Measurements from ENCODE around the gene INPP5A.
"Not testable (repeated sequence)": the region's sequence is repeated elsewhere in the genome, so short reads cannot be mapped to it uniquely, and the experiment has no call there.

INPP5A gene

DNA sequence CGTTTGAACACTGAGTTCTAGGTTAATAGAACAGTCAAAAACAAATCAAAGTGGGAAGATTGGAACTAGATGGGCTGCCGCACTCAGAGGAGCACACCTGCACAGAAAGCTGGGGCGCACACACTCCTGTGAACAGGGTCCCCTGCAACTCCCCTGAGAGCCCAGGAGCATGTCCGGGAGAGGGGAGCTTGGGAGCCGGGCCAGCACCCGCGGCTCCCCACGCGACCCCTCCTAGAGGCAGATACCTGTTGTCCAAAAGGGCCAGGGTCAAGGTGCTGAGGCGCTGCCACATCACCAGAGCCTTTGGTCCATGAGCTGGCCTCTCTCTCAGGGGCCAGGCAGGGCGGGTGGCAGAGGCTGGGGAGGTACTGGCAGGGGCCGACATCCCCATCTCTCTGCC, 242.8 kb downstream of the INPP5A start:
- DNase-seq (ENCODE audit: low read depth, low spot score), result no peak

DNA sequence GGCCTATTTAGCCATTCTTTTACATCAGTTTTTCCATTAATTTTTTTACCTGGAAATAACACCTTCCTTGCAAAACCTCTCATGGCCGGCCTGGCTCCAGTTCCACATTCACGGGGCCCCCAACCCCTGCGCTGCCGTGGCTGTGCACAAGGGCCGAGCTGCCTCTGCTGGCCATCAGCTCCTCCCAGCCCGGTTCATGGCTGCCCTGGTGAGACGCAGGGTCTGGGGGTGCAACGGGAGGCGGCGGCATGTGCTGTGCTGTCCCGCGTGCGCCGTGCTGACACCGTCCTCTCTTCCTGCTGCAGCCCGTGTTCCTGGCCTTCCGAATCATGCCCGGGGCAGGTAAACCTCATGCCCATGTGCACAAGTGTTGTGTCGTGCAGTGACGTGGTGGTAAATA, 244.0 kb downstream of the INPP5A start:
- no peak for DNase-seq (ENCODE audit: low read depth, low spot score)

DNA sequence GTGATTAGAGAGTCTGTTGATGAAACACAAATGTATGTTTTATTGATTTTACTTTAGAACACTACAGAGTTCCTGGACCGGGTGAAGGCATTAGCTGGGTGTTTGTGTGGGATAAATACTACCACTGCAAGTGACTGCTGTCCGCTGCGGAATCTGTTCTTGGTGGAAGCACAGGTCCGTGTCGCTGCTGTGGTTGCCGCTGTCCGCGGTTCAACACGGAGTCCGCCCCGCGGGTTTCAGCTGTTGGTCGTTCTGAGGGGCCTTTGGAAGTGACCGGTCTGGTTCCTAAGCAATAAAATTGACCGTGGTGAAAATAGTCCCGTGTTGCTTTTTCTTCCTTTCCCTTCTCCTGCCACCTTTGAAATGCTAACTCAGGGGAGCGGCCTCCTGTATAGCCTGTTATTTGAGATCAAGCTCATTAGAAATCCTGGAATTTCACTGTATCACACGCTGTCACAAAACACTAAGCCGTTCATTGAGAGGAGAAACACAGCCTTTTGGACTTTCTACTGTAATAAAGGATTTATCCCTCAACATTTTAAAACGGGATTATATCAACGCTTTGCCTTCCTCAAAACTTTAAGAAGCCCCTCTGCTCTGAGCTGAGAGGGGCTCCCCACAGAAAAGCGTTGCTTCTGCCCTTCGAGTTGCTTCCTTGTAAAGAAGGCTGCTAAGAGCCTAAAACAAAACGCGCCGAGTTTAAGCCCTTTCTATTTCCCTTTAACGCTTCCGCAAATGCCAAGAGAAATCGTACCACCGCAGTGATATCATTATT, 245.8 kb downstream of the INPP5A start:
- DNase-seq (ENCODE audit: low read depth, low spot score), result peak; percentile 16

DNA sequence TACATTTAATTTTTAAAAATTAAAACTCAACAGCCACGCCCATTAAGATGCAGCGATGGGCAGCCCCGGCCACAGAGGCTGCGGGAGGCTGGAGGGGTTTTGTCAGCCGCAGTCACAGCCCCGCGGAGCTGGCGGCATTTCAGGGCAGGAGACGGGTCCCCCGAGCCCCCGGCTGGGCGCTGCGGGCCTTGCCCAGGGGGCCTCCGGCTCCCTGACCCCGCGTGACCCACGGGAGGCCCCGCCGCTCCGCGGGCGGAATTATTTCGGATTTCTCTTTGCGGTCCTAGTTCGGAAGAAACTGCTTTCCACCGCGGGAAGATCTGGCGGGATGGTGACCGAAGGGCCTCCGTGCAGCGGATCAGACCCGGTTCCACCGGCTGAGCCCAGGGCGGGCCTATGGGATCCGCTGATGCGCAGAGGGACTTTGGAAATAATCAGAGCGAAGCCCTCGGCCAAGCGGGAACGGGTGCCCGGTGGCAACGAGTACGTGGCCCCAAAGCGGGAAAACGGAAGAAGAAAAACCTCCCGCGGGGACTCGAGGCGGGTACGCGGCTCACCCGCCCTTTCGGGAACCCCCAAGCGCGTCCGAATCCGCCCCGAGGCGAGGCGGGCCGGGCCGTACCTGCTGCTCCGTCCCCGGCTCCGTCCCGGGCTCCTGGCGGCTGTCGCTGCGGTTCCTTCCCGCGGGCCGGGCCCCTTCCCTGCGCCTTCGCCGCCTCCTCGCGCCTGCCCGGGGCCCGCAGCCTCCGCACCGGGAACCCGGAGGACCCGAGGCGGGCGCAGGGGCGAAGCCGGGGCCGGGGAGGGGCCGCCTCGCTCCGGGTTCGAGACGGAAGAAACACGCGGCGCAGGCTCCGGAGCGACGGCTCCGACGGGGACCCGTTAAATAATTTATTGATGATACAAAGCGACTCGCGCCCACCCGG, 246.6 kb downstream of the INPP5A start:
- peak; percentile 34 for DNase-seq (ENCODE audit: low read depth, low spot score)

DNA sequence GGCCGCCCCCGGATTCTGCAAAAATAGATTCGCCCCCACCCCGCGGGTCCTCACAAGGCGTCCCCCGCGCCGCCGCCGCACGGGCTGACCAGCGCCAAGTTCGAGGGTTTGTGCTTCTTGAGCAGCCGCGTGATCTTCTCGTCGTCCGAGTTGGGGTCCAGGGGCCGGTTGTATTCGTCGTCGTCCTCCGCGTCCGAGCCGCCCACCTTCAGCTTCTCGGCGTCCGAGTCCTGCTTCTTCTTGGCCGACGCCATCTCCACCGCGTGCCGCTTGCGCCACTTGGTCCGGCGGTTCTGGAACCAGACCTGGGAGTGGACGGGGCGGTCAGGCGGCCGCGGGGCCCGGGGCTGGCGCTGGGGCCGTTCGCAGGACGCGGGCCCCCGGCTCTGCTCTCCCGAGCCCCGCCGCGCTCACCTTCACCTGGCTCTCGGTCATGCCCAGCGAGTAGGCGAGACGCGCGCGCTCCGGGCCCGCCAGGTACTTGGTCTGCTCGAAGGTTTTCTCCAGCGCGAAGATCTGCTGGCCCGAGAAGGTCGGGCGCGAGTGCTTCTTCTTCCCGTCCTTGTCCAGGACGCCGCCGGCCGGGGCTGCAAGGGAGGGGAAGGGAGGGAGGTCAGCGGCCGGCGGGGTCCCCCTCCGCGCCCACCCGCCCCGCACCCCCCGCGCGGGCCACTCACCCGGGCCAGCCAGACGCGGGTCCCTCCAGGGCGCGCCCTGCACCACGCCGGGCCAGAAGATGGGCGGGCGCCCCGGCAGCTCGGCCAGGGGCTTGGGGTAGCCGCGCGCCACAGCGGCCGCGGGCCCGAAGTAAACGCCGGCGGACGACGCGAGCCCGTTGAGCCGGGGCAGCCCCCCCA, 247.5 kb downstream of the INPP5A start:
- DNase-seq (ENCODE audit: low read depth, low spot score), result peak; percentile 37

DNA sequence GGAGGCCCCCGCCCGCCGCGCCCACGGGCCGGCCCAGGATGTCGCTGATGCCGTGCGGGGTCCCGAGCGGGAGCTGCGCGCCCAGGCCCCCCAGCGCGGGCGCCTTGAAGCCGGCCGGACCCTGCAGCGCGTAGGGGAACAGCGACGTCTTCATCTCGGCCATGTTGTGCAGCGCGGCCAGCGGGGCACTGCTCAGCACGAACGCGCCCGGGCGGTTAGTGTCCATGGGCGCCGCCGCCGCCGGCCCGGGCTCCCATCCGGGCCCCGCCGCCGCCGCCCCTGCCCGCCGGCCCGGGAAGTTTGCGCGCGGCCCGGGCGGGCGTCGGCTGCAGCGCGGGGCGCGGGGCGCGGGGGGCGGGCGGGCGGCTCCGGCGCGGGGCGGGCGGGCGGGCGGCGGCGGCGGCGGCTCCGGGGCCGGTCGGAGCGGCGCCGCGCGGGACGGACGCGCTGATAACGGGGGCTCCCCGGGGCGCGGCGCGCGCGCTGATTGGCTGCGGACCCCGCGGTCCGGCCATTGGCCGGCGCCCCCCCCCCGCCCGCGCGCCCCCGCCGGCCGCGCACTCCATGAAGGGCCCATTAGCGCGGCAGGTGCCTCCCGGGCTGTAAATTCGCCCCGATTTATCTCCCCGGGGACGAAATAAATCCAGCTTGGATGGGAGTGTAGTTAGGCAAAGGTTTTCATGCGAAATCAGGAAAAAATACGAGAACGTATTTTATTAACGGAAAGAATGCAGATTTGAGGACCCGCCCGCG, 248.3 kb downstream of the INPP5A start, which contains the start of gene NKX6-2:
NKX6-2 (minus strand) TSS at position 425 of the 753 bp plus-strand sequence; CDS start at position 226, 199 bp downstream.
- DNase-seq (ENCODE audit: low read depth, low spot score), result peak; percentile 56

DNA sequence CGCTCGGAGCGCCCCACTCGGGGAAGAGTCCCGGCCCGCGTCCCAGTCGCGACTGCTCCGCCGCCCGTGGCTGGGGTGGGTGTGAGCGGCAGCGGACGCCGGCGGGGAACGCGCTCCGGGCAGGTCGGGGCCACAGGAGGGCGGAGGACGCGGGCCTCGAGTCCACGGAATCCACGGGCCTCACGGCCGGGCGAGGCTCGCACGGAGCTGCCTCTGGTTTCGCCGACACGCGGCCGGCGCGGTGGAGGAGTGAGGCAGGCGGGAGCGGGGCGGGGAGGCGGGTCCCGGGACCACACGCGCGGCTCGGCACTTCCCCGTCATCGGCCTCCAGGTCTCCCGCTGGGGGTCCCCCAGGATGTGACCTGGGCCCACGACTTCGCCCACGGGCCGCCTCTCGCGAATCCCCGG, 248.9 kb downstream of the INPP5A start:
- DNase-seq (ENCODE audit: low read depth, low spot score), result no peak

DNA sequence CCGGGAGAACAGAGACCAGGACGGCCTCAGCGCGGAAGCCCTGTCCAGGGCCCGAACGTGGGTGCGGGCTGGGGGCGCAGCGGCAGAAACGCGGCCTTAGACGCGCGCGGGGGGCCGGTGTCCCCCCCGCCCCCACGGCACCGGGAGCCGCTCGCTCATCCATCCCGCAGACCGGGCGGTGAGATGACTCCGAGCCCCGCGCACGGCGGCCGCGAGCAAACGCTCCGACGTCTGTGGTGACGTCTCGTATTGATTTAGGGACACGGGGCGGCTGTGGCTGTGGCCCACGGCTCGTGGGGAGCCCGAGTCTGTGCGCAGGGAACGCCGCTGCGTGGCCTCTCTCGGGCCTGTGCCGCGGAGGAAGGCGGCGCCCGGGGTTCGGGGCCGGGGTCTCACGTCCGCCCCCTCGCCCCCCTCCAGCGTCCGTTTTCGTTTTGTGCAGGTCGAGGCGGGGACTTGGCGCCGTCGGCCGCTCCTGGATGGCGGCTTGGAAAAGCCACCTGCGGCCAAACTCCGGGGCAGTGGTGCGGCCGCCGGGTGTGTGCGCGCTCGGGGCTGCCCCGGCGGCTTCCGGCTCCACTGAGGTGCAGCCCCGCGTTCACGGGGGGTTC, 249.4 kb downstream of the INPP5A start:
- no peak for DNase-seq (ENCODE audit: low read depth, low spot score)

DNA sequence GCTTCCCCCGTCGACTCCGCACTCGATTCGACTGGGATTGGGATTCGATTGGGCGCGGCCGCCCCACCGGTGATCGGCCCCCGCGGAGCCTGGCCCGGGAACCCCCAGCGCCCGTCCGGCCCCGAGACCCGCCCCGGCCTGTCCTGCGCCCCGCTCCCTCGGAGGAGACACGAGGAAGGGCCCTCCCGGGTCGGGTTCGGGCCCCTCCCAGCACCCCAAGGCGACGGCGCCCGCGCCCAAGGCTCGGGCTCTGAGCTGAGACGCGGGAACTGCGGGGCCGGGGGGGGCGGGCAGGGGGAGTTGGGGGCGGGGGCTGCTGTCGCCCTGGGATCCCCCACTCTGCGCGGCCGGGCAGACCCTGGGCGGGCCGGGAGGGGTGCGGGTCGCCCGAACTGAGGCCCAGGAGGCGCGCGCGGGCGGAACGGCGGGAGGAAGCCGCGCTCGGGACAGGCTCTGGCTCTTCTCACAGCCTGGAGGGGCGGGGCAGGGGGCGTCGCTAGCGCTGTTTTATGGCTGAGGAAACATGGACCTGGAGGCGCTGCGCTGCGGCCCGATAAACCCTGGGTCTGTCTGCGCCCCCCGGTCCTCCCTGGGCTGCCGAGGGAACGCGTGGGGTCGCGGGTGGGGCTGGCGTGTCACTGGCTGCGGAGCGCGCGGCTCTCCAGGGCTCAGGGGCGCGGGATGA, 250.1 kb downstream of the INPP5A start:
- DNase-seq (ENCODE audit: low read depth, low spot score), result peak; percentile 43

DNA sequence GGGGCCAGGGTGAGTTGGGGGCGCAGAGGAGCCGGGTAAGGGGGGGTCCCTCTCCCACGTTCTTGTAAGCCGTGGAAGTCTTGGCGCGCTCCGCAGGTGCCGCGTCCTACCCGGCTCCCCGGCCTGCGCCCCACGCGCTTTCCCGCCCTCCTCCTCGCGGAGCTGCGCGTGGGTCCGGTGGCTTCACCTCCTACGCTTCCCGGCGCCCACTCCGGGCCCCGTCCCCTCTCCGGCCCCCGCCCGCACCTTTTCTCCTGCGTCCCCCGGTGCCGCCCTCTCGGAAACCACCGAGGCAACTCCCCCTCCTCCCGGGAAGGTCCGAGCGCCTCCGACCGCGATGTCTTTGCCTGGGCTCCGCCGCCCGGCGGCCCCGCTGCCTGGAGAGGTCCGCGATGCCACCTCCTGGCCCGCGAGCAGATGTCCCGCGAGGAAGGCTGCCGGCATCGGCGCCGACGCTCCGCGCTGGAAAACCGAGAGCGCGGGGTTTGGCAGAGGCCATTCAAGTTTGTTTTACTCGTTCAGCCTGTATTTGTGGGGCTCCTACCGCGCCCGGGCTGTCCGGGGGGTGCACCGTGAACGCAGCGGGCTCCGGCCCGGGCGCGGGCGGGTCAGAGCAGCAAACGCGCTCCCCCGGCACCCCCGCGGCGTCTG, 250.7 kb downstream of the INPP5A start:
- peak; percentile 66 for DNase-seq (ENCODE audit: low read depth, low spot score)

DNA sequence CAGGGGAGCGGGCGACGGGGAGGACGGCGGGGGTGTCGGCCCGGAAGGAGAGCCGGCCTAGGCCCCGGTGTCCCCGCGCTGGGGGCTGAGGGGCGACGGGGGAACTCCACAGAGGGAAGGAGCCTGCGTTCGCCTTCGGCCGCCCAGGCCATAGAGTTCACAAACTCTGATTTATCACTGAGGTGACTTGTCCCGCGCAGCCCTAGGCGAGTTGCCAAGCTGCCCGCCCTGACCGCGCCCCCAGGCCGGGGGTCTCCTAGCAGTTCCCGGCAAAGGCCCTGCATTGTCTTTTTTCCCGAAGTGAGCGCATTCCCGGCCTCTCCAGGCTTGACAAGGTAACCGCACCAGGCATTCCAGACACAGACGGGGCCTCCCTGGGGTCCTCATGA, 251.2 kb downstream of the INPP5A start:
- peak; percentile 68 for DNase-seq (ENCODE audit: low read depth, low spot score)

DNA sequence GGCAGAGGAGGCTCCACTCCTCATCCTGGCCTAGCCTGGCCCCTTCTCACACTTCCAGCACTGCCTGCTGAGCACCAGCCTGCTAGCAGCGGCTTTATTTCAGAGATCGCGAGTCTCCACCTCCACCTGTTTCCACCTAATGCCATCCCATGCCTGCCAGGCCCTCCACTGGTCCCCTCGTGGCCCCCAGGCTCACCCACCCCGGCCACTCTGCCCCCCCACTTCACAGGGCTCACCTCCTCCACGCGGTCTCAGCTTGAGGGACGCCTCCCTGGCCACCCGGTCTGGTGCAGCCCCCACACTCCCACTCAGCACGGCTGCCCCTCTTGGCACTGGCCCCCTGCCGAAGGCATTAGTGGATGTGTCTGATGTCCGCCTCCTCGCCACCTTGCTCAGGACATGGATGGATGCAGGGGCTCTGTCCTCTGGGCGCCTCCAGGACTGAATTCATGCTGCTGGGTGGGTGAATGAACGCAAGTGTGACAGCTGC, 252.1 kb downstream of the INPP5A start:
- no peak for DNase-seq (ENCODE audit: low read depth, low spot score)

DNA sequence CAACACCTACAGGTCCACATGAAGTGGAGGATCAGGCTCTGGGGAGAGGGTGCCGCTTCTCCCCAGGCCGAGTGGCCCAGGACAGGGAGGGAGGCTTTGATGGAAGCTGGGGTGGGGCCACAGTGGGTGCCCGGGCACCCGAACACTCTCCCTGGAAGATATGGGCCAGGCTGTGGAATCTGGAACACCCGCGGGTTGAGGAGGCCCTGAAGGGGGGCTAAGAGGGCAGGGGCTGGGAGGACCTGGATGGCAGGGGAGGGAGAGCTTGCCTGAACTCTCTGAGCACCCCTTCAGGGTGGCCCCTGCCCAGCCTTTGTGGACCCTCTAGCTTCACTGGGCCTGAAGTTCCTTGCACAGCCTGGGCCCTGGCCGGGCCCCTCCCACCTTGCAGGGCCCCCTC, 252.9 kb downstream of the INPP5A start:
- DNase-seq (ENCODE audit: low read depth, low spot score), result no peak

DNA sequence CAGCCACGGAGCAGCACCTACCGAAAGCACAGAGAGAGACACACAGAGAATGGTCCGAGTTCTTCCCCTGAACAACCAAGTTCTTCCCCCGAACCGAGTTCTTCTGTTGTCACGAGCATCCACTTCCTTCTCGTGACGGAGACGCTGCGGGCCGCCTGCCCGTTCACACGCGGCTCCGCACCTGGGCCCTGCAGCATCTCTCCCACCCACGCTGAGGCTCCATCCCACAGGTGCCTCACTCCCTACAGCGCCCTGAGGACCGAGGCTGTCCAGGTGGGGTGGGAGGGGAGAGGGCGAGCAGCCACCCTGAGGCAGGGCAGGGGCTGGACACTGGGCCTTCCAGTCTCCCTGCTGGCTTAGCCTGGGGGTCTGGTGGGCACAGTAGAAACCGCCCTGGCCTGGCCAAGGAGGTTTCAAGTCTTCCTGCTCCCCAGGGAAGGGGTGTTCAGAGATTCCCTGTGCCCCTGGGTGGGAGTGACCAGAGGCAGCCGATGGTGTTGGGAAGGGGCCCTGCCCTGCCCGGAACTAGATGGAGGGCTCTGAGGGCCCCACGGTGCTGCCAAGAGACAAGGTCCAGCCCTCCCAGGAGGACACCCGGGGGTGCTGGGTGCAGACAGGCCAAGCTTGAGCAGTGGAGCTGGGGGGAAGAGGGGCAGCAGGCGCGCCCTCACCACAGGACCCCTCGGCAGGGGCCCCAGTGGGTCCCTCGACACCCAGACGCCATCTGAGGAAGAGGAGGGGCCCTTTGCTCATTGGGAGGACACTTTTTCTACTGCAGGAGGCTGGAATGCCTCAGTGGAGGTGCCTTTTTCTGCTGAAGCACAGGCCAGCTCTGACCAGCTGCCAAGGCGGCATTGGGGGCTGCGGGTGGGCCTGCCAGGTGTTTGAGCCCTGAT, 253.6 kb downstream of the INPP5A start:
- no peak for DNase-seq (ENCODE audit: low read depth, low spot score)

DNA sequence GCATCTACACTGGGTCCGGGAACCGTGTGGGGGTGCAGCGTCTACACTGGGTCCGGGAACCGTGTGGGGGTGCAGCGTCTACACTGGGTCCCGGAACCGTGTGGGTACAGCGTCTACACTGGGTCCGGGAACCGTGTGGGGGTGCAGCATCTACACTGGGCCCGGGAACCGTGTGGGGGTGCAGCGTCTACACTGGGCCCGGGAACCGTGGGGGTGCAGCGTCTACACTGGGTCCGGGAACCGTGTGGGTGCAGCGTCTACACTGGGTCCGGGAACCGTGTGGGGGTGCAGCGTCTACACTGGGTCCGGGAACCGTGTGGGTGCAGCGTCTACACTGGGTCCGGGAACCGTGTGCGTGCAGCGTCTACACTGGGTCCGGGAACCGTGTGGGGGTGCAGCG, 254.5 kb downstream of the INPP5A start:
- DNase-seq (ENCODE audit: low read depth, low spot score), result not testable (repeated sequence)

DNA sequence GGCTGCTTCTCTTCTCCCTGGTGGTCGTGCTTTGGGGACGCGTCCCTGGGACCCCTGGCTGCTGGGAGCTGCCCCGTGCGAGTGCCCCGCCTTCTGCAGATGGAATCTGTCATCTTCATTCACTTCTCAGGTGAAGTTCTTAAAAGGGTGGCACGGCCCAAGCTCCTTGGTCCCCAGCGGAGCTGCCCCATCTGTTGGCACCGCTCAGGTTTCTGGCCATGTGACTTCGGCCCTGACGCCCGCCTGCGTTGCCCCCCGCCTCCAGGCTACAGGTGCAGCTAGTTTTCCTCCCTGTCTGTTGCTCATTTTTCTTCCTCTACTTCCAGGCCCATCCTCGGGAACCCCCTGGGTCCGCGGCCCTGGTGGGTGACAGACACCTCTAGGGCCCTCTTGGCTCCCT, 255.2 kb downstream of the INPP5A start:
- DNase-seq (ENCODE audit: low read depth, low spot score), result no peak

DNA sequence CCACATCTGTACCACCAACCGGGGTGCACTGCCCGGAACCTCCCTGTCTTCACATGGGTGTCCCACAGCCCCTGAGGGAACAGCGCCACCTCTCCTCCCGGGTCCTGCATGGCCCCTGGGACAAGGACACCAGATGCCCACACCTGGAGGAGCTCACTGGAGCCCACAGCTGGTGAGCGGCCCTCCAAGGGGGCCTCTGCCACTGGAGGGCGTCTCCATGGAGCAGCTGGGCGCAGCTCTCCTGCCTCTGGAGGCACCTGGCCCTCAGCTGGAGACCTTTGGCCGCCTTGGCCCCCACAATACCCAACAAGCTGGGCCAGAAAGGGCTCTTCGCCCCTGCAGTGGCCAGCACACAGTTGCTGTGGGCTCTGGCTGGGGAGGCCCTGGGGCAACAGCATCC, 255.6 kb downstream of the INPP5A start:
- no peak for DNase-seq (ENCODE audit: low read depth, low spot score)
